ENCODE data around the gene RIOK2. TPM values are rescaled to one million over a fixed set of nuclear protein-coding genes. Genes with fewer than 3 reads are reported as not detected.

The RIOK2 gene
- total RNA-seq, 2 donors from 2014 or later, result 27.3 to 37.7 TPM

GRCh38 chr5:97131921-97132320 is 51.1 kb downstream of the RIOK2 start:
- Histone ChIP-seq H3K9ac (ENCODE audit: extremely low read depth, low read length, poor library complexity, severe bottlenecking) (no peak overlapping the region), H3K27ac (ENCODE audit: low read depth, low read length) (no peak overlapping the region), H3K4me3 (ENCODE audit: low read length) (no peak overlapping the region), H3K27me3 (ENCODE audit: control insufficient read depth, insufficient read depth, low read length, poor library complexity, severe bottlenecking) (no peaks in the 10 kb centered on the region), H3K4me1 (ENCODE audit: control insufficient read depth, insufficient read depth, low read length) (peaks cover 11% of the 10 kb centered on the region), H3K36me3 (ENCODE audit: control insufficient read depth, insufficient read depth, low read length) (no peaks in the 10 kb centered on the region), H3K9me3 (ENCODE audit: control insufficient read depth, low read length) (no peaks in the 10 kb centered on the region)
- 88 to 93% methylated on average over 1 to 5 of the region's 5 CpGs for WGBS, 2 experiments (ENCODE audit: insufficient coverage in 1 of 2, insufficient read length in 1 of 2)
- no peak for TF ChIP-seq CTCF (conservative IDR thresholded peaks at IDR 0.05)
- H3K27ac Mint-ChIP-seq, result no peak overlapping the region
- no peaks in the 10 kb centered on the region for H3K36me3 Mint-ChIP-seq (ENCODE audit: low read depth)
- peaks cover 25% of the 10 kb centered on the region for H3K4me1 Mint-ChIP-seq
- H3K4me3 Mint-ChIP-seq, result no peak overlapping the region
- H3K9me3 Mint-ChIP-seq, result no peaks in the 10 kb centered on the region
- no peaks in the 10 kb centered on the region for H3K27me3 Mint-ChIP-seq (ENCODE audit: insufficient read depth)
- DNase-seq, result no peak

DNA sequence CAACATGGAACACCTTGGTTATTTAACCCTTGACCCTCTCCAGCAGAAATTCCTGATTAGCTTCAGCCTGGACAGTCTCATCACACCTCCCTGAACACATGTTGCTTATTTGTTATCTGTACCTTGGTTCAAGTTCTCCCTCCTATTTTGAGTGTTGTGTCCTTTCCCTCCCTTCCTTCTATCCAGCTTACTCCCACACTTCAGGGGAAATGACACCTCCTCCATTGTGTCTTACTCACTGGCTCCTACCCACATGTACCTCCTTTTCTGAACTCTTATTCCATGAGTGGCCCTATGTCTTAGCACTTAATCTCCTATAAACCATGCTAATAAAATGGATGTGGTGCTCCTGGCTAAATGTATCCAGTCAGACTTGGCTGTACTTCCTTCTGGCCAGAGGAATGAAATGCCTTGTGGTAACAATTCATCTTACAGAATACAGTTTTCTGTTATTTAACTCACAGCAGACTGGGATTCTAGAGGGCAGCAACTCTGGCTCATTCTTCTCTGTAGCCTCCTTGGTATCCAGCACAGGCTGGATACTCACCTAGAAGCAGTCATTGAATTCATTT is 51.8 kb downstream of the RIOK2 start:
- H3K9me3 Mint-ChIP-seq, result no peaks in the 10 kb centered on the region
- peaks cover 11% of the 10 kb centered on the region for H3K4me1 ChIP-seq (ENCODE audit: control insufficient read depth, insufficient read depth, low read length)
- H3K27me3 ChIP-seq (ENCODE audit: control insufficient read depth, insufficient read depth, low read length, poor library complexity, severe bottlenecking), result no peaks in the 10 kb centered on the region
- no peaks in the 10 kb centered on the region for H3K27me3 Mint-ChIP-seq (ENCODE audit: insufficient read depth)
- H3K4me3 Mint-ChIP-seq, result no peak overlapping the region
- TF ChIP-seq CTCF (conservative IDR thresholded peaks at IDR 0.05), result no peak
- H3K4me3 ChIP-seq (ENCODE audit: low read length), result no peak overlapping the region
- DNase-seq, result no peak
- H3K36me3 Mint-ChIP-seq (ENCODE audit: low read depth), result no peaks in the 10 kb centered on the region
- no peaks in the 10 kb centered on the region for H3K36me3 ChIP-seq (ENCODE audit: control insufficient read depth, insufficient read depth, low read length)
- H3K4me1 Mint-ChIP-seq, result peaks cover 22% of the 10 kb centered on the region
- no peaks in the 10 kb centered on the region for H3K9me3 ChIP-seq (ENCODE audit: control insufficient read depth, low read length)
- H3K9ac ChIP-seq (ENCODE audit: extremely low read depth, low read length, poor library complexity, severe bottlenecking), result no peak overlapping the region
- H3K27ac ChIP-seq (ENCODE audit: low read depth, low read length), result no peak overlapping the region
- H3K27ac Mint-ChIP-seq, result no peak overlapping the region

DNA sequence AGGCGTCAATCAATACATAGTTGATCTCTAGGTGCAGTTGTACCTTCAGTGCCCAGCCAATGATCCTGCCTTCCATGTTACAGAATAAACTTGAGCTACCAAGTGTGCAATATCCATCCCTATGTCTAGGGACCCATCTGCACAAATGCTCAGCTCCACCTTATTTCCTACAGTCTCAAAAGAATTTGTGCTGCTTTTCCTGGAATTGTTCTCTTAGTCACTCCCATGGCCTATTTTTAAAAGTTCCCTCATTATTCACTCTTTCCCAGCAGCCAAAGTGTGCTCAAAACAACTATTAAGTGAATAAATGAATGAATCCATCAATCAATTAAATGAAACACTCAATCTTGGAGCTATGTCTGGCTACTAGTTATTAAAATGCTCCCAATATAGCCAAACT is 55.3 kb downstream of the RIOK2 start:
- H3K4me1 Mint-ChIP-seq, result peaks cover 12% of the 10 kb centered on the region
- Histone ChIP-seq H3K4me3 (ENCODE audit: low read length) (no peak overlapping the region), H3K27me3 (ENCODE audit: control insufficient read depth, insufficient read depth, low read length, poor library complexity, severe bottlenecking) (no peaks in the 10 kb centered on the region), H3K27ac (ENCODE audit: low read depth, low read length) (no peak overlapping the region), H3K9ac (ENCODE audit: extremely low read depth, low read length, poor library complexity, severe bottlenecking) (no peak overlapping the region), H3K36me3 (ENCODE audit: control insufficient read depth, insufficient read depth, low read length) (no peaks in the 10 kb centered on the region), H3K4me1 (ENCODE audit: control insufficient read depth, insufficient read depth, low read length) (peaks cover 5% of the 10 kb centered on the region), H3K9me3 (ENCODE audit: control insufficient read depth, low read length) (no peaks in the 10 kb centered on the region)
- H3K36me3 Mint-ChIP-seq (ENCODE audit: low read depth), result no peaks in the 10 kb centered on the region
- 95 to 100% methylated on average over 1 of the region's 1 CpG for WGBS, 2 experiments (ENCODE audit: insufficient coverage in 1 of 2, insufficient read length in 1 of 2)
- no peak for TF ChIP-seq CTCF (conservative IDR thresholded peaks at IDR 0.05)
- no peak for DNase-seq
- no peaks in the 10 kb centered on the region for H3K9me3 Mint-ChIP-seq
- no peak overlapping the region for H3K4me3 Mint-ChIP-seq
- H3K27me3 Mint-ChIP-seq (ENCODE audit: insufficient read depth), result no peaks in the 10 kb centered on the region
- no peak overlapping the region for H3K27ac Mint-ChIP-seq
